Prostate gland (tissue), 2 donors: Measurements from ENCODE around the gene MAD2L2. TPM values are rescaled to one million over a fixed set of nuclear protein-coding genes. Genes with fewer than 3 reads are reported as not detected.

Experiments
- DNase-seq: peaks from one replicate; pipeline ENCODE4 v3.0.0-alpha.2; 2019; ENCODE audit warnings: low spot score
- H3K27ac ChIP-seq, 2 donors: fragments of 200-600 bp; sonication (generic); 2 replicates each; pipeline ENCODE4 v1.5.1; 2017 to 2019
- H3K27me3 ChIP-seq: fragments of 200-600 bp; sonication (generic); replicated peaks from 2 replicates; pipeline ENCODE4 v1.5.1; 2019; ENCODE audit not compliant: insufficient read depth
- H3K36me3 ChIP-seq, 2 donors: fragments of 200-600 bp; sonication (generic); 1 replicate in 1 of 2; 2 replicates in 1 of 2; pipeline versions ENCODE4 v1.5.1 to v1.8.1; 2017 to 2019
- H3K4me1 ChIP-seq: fragments of 200-600 bp; sonication (generic); replicated peaks from 2 replicates; pipeline ENCODE4 v1.5.1; 2019
- H3K4me3 ChIP-seq, 2 donors: fragments of 200-600 bp; sonication (generic); 2 replicates each; pipeline ENCODE4 v1.5.1; 2017 to 2019
- H3K9me3 ChIP-seq: fragments of 200-600 bp; sonication (generic); 2 replicates; pipeline ENCODE4 v1.5.1; 2017
- POLR2A ChIP-seq: fragments of 450-650 bp; IDR thresholded peaks from one replicate; pipeline ENCODE4 v1.6.1; 2016; ENCODE audit warnings: antibody characterized with exemption, mild to moderate bottlenecking
- POLR2AphosphoS5 ChIP-seq: sonication (generic); formaldehyde crosslinking; IDR thresholded peaks from one replicate; pipeline ENCODE4 v1.6.1; 2017; ENCODE audit warnings: antibody characterized with exemption
- WGBS: methylation state at CpG from one replicate; pipeline ENCODE4 v1.1.5; 2018; 5-methylcytosine and 5-hydroxymethylcytosine counted together
- intact Hi-C: fragments of 100-400 bp; cut with DNase I; formaldehyde crosslinking; loops from one replicate; pipeline ENCODE4 v1.14.2; 2022
- total RNA-seq, 2 donors: library from RNA; depleted of rRNA; stranded (reverse); fragments of >200 nt; gene quantifications; one replicate each; pipeline ENCODE4 v1.1.0, GENCODE V29; 2016
- TF ChIP-seq, protein P1 (sequence below), 4 experiments: fragments of 200-600 bp in 2 of 4; fragments of 450-650 bp in 2 of 4; sonication (generic) in 2 of 4; IDR thresholded peaks; 1 replicate in 3 of 4; 2 replicates in 1 of 4; pipeline ENCODE4 v1.5.1; 2016 to 2019; ENCODE audit warnings: antibody characterized with exemption in 4 of 4, mild to moderate bottlenecking in 2 of 4, moderate library complexity in 2 of 4

The MAD2L2 gene
- total RNA-seq, 2 donors from 2014 or later = 37.3 to 67.8 TPM

DNA sequence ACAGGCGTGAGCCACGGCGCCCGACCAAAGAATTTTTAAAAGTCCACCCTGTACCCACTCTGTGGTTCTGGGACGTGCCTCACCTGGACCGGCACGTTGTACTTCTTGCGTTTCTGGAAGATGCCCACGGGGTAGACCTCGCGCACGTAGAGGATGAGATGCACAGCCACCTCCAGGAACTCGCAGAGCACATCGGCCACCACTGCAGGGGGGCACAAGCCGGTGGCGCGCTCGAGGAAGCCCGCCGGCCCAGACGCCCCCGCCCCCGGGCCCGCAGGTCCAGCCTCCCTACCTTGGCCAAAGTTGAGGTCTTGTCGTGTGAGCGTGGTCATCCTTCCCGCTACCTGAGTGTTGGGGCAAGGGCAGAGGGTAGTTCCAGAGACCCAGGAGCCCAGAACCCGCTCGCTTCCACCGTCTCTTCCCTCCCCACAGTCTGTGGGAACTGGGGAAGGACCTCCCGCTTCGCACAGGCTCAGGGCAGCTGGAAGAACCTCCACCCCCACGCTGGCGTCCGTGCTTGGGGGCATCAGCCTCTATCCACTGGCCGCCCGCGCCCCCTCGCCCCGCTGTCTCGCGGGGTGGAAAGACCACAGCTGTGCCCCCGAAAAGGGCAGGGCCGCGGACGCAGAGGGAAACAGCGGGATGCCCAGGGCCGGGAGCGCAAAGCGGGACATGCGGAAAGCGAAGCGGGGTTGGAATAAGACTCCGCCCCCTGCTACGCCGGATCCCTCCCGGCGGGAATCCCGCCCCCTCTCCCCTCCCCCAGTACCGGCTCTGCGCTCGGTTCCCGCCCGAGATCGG lies 478 bp downstream of the MAD2L2 start:
- Histone ChIP-seq H3K27me3 (no peaks in the 10 kb centered on the region), H3K9me3 (no peaks in the 10 kb centered on the region), H3K4me1 (peaks cover 6% of the 10 kb centered on the region), H3K36me3 (no peaks in the 10 kb centered on the region), H3K27ac (peak overlapping the region; percentile 79 to 80), H3K4me3 (peak overlapping the region; percentile 62 to 76)
- 6% methylated on average over 60 of the region's 65 CpGs for WGBS
- intact Hi-C loops = loop anchor here (5.0 kb wide), 1 partner anchor 57 kb away; the partner anchor contains the start of gene AGTRAP
- no peak for DNase-seq
- no peak for TF ChIP-seq POLR2A
- TF ChIP-seq, protein P1, sequence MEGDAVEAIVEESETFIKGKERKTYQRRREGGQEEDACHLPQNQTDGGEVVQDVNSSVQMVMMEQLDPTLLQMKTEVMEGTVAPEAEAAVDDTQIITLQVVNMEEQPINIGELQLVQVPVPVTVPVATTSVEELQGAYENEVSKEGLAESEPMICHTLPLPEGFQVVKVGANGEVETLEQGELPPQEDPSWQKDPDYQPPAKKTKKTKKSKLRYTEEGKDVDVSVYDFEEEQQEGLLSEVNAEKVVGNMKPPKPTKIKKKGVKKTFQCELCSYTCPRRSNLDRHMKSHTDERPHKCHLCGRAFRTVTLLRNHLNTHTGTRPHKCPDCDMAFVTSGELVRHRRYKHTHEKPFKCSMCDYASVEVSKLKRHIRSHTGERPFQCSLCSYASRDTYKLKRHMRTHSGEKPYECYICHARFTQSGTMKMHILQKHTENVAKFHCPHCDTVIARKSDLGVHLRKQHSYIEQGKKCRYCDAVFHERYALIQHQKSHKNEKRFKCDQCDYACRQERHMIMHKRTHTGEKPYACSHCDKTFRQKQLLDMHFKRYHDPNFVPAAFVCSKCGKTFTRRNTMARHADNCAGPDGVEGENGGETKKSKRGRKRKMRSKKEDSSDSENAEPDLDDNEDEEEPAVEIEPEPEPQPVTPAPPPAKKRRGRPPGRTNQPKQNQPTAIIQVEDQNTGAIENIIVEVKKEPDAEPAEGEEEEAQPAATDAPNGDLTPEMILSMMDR (IDR thresholded peaks at IDR 0.05) = no peak
- TF ChIP-seq POLR2AphosphoS5 = no peak

DNA sequence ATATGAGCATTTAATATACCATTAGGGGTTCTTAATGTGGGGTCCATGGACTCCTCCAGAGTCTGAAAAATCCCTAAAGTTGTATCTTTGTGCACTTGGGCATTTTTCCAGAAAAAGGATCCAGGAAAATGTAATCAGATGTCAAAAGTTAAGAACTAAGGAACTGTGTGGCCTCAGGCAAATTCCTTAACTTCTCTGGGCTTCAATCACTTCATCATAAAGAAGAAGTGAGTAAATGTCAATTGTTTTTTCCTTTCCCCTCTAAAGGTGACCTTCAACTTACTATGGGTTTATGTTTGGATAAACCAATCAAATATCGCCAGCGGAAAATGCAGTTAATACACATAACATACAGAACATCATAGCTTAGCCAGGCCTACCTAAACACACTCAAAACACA lies 2.5 kb downstream of the MAD2L2 start:
- TF ChIP-seq POLR2AphosphoS5 = no peak
- TF ChIP-seq, protein P1 (IDR thresholded peaks at IDR 0.05) = no peak
- no peak for TF ChIP-seq POLR2A

DNA sequence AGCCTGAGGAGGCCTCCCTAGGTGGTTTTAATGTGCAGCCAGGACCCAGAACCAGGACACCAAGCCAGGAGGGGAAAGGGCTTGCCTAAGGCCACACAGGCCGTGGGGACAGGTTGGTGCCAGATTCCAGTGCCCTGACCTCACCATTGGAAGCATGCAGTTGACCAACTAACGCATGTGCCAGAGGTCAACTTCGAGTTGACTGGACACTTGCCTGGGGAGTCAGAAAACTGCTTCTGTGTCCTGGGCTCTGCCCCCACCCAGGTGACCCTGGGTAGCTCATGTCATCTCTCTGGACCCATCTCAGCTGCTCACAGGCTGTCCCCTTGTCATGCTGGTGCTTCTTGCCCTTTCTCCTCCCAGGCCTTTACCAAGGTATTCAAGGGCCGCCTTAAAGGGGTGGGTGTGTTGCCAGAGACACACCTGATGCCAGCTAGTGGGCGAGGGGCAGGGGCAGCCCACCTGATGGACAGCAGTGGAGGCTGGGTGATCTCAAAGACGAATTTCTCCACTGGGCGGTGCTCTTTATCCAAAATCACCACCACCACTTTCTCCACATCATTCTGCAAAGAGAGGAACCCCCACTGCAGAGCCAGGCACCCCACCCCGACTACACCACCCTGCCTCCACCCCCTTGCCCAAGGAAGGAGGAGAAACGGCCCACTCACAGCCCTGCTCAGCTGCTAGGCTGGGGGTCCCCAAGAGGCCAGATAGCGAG lies 4.4 kb downstream of the MAD2L2 start:
- Histone ChIP-seq H3K4me1 (peaks cover 6% of the 10 kb centered on the region), H3K27ac (no peak overlapping the region), H3K36me3 (peaks cover 0 to 9% of the 10 kb centered on the region in 2 donors), H3K9me3 (no peaks in the 10 kb centered on the region), H3K27me3 (no peaks in the 10 kb centered on the region), H3K4me3 (no peak overlapping the region)
- no peak for DNase-seq
- TF ChIP-seq, protein P1 (IDR thresholded peaks at IDR 0.05) = no peak
- TF ChIP-seq POLR2A (no peak), POLR2AphosphoS5 (no peak)
- intact Hi-C loops = no loop called here
- 79% methylated on average over 10 of the region's 10 CpGs for WGBS

More for the DNA sequence above, 2.5 kb downstream of the MAD2L2 start:
- DNase-seq = no peak
- WGBS = 97% methylated on average over 2 of the region's 2 CpGs
- H3K36me3 ChIP-seq = peaks cover 0 to 9% of the 10 kb centered on the region in 2 donors
- no peak overlapping the region for H3K4me3 ChIP-seq
- H3K27ac ChIP-seq = no peak overlapping the region
- intact Hi-C loops = no loop called here
- no peaks in the 10 kb centered on the region for H3K9me3 ChIP-seq
- H3K27me3 ChIP-seq = no peaks in the 10 kb centered on the region
- peaks cover 6% of the 10 kb centered on the region for H3K4me1 ChIP-seq

DNA sequence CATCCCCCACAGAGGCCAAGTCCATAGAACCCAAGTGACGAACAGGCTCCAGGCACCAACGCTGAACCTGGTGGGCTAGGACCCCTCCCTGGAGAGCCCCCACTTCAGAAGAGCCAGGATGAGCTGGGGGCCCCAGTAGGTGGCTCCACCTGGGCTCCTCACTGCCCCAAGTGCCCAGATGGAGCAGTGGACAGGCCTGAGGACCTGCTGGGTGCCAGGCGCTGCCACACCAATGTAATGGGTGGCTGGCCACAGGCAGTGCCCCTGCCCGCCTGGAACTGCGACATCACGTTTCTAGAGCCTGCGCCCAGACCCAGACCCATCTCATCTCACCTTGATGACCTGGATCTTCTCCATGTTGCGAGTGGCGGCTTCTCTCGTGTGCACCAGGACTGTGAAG lies 5.6 kb downstream of the MAD2L2 start:
- TF ChIP-seq POLR2AphosphoS5 = no peak
- TF ChIP-seq, protein P1 (IDR thresholded peaks at IDR 0.05) = no peak
- no peak for TF ChIP-seq POLR2A
- WGBS = 91% methylated on average over 8 of the region's 10 CpGs
- no peak for DNase-seq
- H3K9me3 ChIP-seq = no peaks in the 10 kb centered on the region
- H3K4me1 ChIP-seq = peaks cover 3% of the 10 kb centered on the region
- no peak overlapping the region for H3K27ac ChIP-seq
- intact Hi-C loops = no loop called here
- no peaks in the 10 kb centered on the region for H3K27me3 ChIP-seq
- peaks cover 0 to 9% of the 10 kb centered on the region in 2 donors for H3K36me3 ChIP-seq
- H3K4me3 ChIP-seq = no peak overlapping the region
